Keratinocyte (primary cell): ENCODE results near the gene SLC12A5.

Experiments
- EZH2 ChIP-seq: IDR thresholded peaks from one replicate; pipeline ENCODE4 v1.6.1; 2012; ENCODE audit warnings: inconsistent platforms, mild to moderate bottlenecking, low read length, moderate library complexity
- TF ChIP-seq, protein P1 (sequence below), 3 experiments: IDR thresholded peaks in 1 of 3; conservative IDR thresholded peaks in 1 of 3; optimal IDR thresholded peaks in 1 of 3; 2 replicates in 2 of 3; 3 replicates in 1 of 3; pipeline versions ENCODE3 to v1.5.1; 2011; ENCODE audit warnings: low read length in 3 of 3, mild to moderate bottlenecking in 3 of 3, moderate library complexity in 2 of 3, control low read depth in 1 of 3, inconsistent platforms in 1 of 3; ENCODE audit not compliant: insufficient read depth in 2 of 3; ENCODE audit errors: extremely low read depth in 1 of 3

DNA sequence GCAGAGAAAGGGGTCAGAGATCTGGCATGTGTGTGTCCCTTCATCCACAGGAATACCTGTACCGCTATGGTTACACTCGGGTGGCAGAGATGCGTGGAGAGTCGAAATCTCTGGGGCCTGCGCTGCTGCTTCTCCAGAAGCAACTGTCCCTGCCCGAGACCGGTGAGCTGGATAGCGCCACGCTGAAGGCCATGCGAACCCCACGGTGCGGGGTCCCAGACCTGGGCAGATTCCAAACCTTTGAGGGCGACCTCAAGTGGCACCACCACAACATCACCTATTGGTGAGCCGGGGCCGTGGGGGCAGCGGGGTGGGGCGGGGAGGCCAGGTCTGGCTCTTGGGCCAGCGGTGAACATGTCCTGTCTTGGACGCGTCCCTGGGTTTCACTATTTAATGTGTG is 19.2 kb upstream of the SLC12A5 start:
- TF ChIP-seq, protein P1, sequence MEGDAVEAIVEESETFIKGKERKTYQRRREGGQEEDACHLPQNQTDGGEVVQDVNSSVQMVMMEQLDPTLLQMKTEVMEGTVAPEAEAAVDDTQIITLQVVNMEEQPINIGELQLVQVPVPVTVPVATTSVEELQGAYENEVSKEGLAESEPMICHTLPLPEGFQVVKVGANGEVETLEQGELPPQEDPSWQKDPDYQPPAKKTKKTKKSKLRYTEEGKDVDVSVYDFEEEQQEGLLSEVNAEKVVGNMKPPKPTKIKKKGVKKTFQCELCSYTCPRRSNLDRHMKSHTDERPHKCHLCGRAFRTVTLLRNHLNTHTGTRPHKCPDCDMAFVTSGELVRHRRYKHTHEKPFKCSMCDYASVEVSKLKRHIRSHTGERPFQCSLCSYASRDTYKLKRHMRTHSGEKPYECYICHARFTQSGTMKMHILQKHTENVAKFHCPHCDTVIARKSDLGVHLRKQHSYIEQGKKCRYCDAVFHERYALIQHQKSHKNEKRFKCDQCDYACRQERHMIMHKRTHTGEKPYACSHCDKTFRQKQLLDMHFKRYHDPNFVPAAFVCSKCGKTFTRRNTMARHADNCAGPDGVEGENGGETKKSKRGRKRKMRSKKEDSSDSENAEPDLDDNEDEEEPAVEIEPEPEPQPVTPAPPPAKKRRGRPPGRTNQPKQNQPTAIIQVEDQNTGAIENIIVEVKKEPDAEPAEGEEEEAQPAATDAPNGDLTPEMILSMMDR (optimal IDR thresholded peaks at IDR 0.05 in 1 of 3, IDR thresholded peaks at IDR 0.05 in 1 of 3, conservative IDR thresholded peaks at IDR 0.05 in 1 of 3; ENCODE audit: extremely low read depth in 1 of 3, insufficient read depth in 2 of 3, low read length in 3 of 3): no peak
- no peak for TF ChIP-seq EZH2
